Naive thymus-derived CD4-positive, alpha-beta T cell (primary cell): ENCODE measurements around the gene KCNA1. TPM values are rescaled to one million over a fixed set of nuclear protein-coding genes. Genes with fewer than 3 reads are reported as not detected.

Experiments used
- ATAC-seq: fragments of 150-1000 bp; cut with Tn5 transposase; 2 replicates; pipeline ENCODE4 v1.10.0; 2021; ENCODE audit warnings: mild to moderate bottlenecking, moderate library complexity
- CTCF ChIA-PET: fragments of 350-600 bp; sonication (Branson Sonifier 250); formaldehyde crosslinking; loops from one replicate; lab custom pipeline; 2021; ENCODE audit warnings: antibody characterized with exemption; lab: Charles Lee
- POLR2A ChIA-PET: fragments of 350-600 bp; sonication (Branson Sonifier 250); formaldehyde crosslinking; loops from one replicate; lab custom pipeline; 2021; ENCODE audit warnings: antibody characterized with exemption, inconsistent platforms; lab: Charles Lee
- DNase-seq, 9 donors: peaks; one replicate each; pipeline versions ENCODE4 v3.0.0 to v3.0.0-alpha.2; 2020 to 2022; ENCODE audit warnings: mixed read lengths in 1 of 9
- H3K27ac ChIP-seq: one replicate; pipeline ENCODE4 v1.7.0; 2013; ENCODE audit warnings: mild to moderate bottlenecking, low read depth, low read length, moderate library complexity
- H3K27me3 ChIP-seq, 2 donors: one replicate each; pipeline ENCODE4 v1.7.0; 2013; ENCODE audit warnings: low read length in 2 of 2, mild to moderate bottlenecking in 2 of 2, moderate library complexity in 2 of 2; ENCODE audit not compliant: control insufficient read depth in 2 of 2, insufficient read depth in 2 of 2
- H3K36me3 ChIP-seq, 3 experiments: 1 replicate in 2 of 3; 2 replicates in 1 of 3; pipeline ENCODE4 v1.7.0; 2013; ENCODE audit warnings: low read length in 3 of 3, mild to moderate bottlenecking in 3 of 3, moderate library complexity in 1 of 3; ENCODE audit not compliant: insufficient read depth in 3 of 3, control insufficient read depth in 2 of 3
- H3K4me1 ChIP-seq, 2 donors: one replicate each; pipeline ENCODE4 v1.7.0; 2013; ENCODE audit warnings: low read length in 2 of 2, mild to moderate bottlenecking in 2 of 2, moderate library complexity in 1 of 2; ENCODE audit not compliant: control insufficient read depth in 2 of 2, insufficient read depth in 2 of 2
- H3K4me3 ChIP-seq: 2 replicates; pipeline ENCODE4 v1.7.0; 2013; ENCODE audit warnings: mild to moderate bottlenecking, low read length
- H3K9me3 ChIP-seq, 3 experiments: 1 replicate in 2 of 3; 2 replicates in 1 of 3; pipeline ENCODE4 v1.7.0; 2013; ENCODE audit warnings: low read length in 3 of 3; ENCODE audit not compliant: control insufficient read depth in 2 of 3
- H3K27ac Mint-ChIP-seq, 9 donors: one replicate each; pipeline ENCODE4 v1.8.0; 2020 to 2022; ENCODE audit warnings: mixed read lengths in 9 of 9, mild to moderate bottlenecking in 8 of 9, moderate library complexity in 5 of 9, inconsistent platforms in 2 of 9
- H3K27me3 Mint-ChIP-seq, 5 donors: one replicate each; pipeline ENCODE4 v1.8.0; 2021 to 2022; ENCODE audit warnings: mixed read lengths in 5 of 5, mild to moderate bottlenecking in 1 of 5
- H3K36me3 Mint-ChIP-seq, 5 donors: one replicate each; pipeline ENCODE4 v1.8.0; 2020 to 2022; ENCODE audit warnings: mixed read lengths in 5 of 5, mild to moderate bottlenecking in 3 of 5, inconsistent platforms in 1 of 5
- H3K4me1 Mint-ChIP-seq, 7 donors: one replicate each; pipeline ENCODE4 v1.8.0; 2020 to 2022; ENCODE audit warnings: mixed read lengths in 7 of 7, mild to moderate bottlenecking in 3 of 7, inconsistent platforms in 1 of 7
- H3K4me3 Mint-ChIP-seq, 10 donors: one replicate each; pipeline ENCODE4 v1.8.0; 2020 to 2022; ENCODE audit warnings: mild to moderate bottlenecking in 10 of 10, mixed read lengths in 10 of 10, moderate library complexity in 6 of 10, inconsistent platforms in 2 of 10
- H3K9me3 Mint-ChIP-seq, 11 donors: one replicate each; pipeline ENCODE4 v1.8.0; 2020 to 2022; ENCODE audit warnings: mixed read lengths in 11 of 11, mild to moderate bottlenecking in 4 of 11, inconsistent platforms in 1 of 11, moderate library complexity in 1 of 11
- intact Hi-C, 2 donors: fragments of 100-400 bp; cut with micrococcal nuclease; formaldehyde crosslinking; loops; one replicate each; pipeline ENCODE4 v1.15.1; 2023
- polyA plus RNA-seq, 2 donors: library from polyadenylated mRNA; unstranded; fragments of 300-500 nt; fragmentation: Illumina TruSeq; gene quantifications; one replicate each; pipeline ENCODE4 v1.2.3, GENCODE V29; 2021
- total RNA-seq, 6 experiments: library from RNA in 5 of 6; stranded (reverse) in 5 of 6; gene quantifications; 1 replicate in 5 of 6; 2 replicates in 1 of 6; pipeline ENCODE4 v1.2.3 and lab custom pipeline; 2021 to 2026

The KCNA1 gene
- total and polyA plus RNA-seq, 7 experiments from 2014 or later, result not detected

DNA sequence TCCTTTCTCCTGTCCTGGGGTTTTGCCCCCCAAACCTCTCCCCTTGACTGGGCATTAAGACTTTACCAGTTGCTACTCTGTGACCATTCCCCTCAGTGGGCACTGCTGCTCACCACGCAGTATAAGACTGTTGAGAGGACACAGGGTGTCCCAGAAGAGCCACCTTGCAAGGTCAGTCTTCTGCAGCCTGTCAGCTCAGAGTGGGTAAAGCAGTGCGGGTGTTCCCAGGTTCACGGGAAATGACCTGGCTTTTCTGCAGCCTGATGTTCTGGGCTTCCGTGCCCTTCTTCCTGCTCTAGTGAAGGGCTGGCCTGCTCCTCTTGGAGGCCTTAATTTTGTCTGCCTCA lies 34.2 kb downstream of the KCNA1 start:
- peaks cover 0 to 3% (median 0%) of the 10 kb centered on the region in 7 donors for H3K4me1 Mint-ChIP-seq
- no peaks in the 10 kb centered on the region for H3K9me3 Mint-ChIP-seq
- no peaks in the 10 kb centered on the region for H3K9me3 ChIP-seq
- intact Hi-C loops, result no loop called here
- DNase-seq, result no peak
- no peaks in the 10 kb centered on the region for H3K4me1 ChIP-seq
- no peak for ATAC-seq
- peaks cover 0 to 8% (median 0%) of the 10 kb centered on the region in 5 donors for H3K27me3 Mint-ChIP-seq
- no peak overlapping the region for H3K4me3 ChIP-seq
- H3K4me3 Mint-ChIP-seq, result no peak overlapping the region
- no peak overlapping the region for H3K27ac ChIP-seq
- H3K36me3 Mint-ChIP-seq, result no peaks in the 10 kb centered on the region
- POLR2A ChIA-PET, result no interaction called here
- CTCF ChIA-PET, result no interaction called here
- H3K36me3 ChIP-seq, result no peaks in the 10 kb centered on the region
- no peaks in the 10 kb centered on the region for H3K27me3 ChIP-seq
- H3K27ac Mint-ChIP-seq, result no peak overlapping the region

DNA sequence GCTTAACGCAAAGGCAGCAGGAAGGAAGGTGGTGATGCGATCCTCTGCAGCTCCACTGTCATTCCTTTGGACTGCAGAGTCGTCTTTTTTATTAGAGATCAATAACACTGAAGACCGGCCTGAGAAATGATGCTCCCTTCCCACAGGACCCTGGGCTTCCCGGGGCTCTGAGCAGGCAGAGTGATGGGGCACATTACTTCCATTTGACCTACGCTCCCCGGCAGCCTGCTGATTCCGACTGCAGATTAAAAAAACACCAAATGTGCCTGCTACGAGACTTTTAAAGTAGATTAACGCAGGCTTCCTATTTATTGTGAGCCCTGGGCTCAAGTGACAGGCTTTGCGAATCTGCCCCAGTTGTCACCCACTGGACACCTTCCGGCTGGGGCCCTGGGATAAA lies 37.5 kb downstream of the KCNA1 start:
- no peak overlapping the region for H3K27ac ChIP-seq
- intact Hi-C loops, result no loop called here
- no peaks in the 10 kb centered on the region for H3K36me3 ChIP-seq
- ATAC-seq (no peak), DNase-seq (no peak)
- H3K36me3 Mint-ChIP-seq, result no peaks in the 10 kb centered on the region
- no peak overlapping the region for H3K27ac Mint-ChIP-seq
- peaks cover 5 to 22% (median 5%) of the 10 kb centered on the region in 5 donors for H3K27me3 Mint-ChIP-seq
- no peaks in the 10 kb centered on the region for H3K9me3 Mint-ChIP-seq
- peaks cover 0 to 3% (median 0%) of the 10 kb centered on the region in 7 donors for H3K4me1 Mint-ChIP-seq
- H3K4me3 Mint-ChIP-seq, result no peak overlapping the region
- ChIA-PET POLR2A (no interaction called here), CTCF (no interaction called here)
- H3K9me3 ChIP-seq, result no peaks in the 10 kb centered on the region
- no peaks in the 10 kb centered on the region for H3K4me1 ChIP-seq
- H3K27me3 ChIP-seq, result no peaks in the 10 kb centered on the region
- H3K4me3 ChIP-seq, result no peak overlapping the region

DNA sequence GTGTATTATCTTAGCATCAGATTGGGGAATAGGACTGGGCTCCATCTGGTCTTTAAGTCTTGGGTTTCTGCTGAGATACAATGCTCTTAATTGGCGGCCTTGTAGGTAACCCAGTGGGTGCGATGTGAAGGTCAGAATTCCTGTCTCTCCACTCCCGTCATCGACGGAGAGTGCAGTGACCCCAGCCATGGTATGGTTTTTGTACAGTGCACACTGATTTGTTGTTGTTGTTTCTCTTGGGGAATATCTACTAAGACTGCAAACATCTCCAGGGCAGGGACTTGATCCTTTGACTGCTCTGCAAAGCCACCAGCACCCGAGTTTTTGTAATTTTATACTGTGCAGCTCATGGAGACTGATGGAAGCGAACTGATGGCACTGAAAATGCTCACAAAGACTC lies 41.4 kb downstream of the KCNA1 start:
- H3K4me1 ChIP-seq, result no peaks in the 10 kb centered on the region
- CTCF ChIA-PET, result no interaction called here
- POLR2A ChIA-PET, result no interaction called here
- no peaks in the 10 kb centered on the region for H3K9me3 ChIP-seq
- Mint-ChIP-seq H3K4me3 (no peak overlapping the region), H3K36me3 (no peaks in the 10 kb centered on the region), H3K27ac (no peak overlapping the region), H3K27me3 (peaks cover 25 to 53% (median 29%) of the 10 kb centered on the region in 5 donors), H3K4me1 (peaks cover 0 to 3% (median 0%) of the 10 kb centered on the region in 7 donors), H3K9me3 (peaks cover 0 to 2% (median 0%) of the 10 kb centered on the region in 11 donors)
- no peak overlapping the region for H3K27ac ChIP-seq
- H3K4me3 ChIP-seq, result no peak overlapping the region
- intact Hi-C loops, result no loop called here
- no peaks in the 10 kb centered on the region for H3K27me3 ChIP-seq
- no peak for DNase-seq
- no peaks in the 10 kb centered on the region for H3K36me3 ChIP-seq
- no peak for ATAC-seq

DNA sequence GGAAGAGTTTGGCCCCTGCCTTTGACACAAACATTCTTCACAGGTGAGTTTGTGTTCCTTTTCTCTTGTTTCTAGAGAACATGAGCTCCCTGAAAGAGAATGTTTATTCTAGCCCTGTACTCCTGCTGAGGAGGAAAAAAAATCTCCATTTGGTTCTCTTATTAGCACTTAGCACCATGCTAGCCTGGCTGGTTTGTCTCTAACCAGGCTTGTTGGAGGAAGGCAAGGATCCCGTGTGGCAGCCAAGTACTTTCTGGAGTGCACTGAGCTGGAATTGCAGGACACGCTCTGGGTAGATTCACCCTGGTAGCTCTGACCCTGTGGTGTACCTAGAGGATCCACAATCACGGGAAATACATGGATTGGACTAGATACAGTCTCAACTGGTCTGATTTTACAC lies 41.9 kb downstream of the KCNA1 start:
- Mint-ChIP-seq H3K4me3 (no peak overlapping the region), H3K4me1 (peaks cover 0 to 3% (median 0%) of the 10 kb centered on the region in 7 donors), H3K36me3 (no peaks in the 10 kb centered on the region), H3K27me3 (peaks cover 27 to 58% (median 34%) of the 10 kb centered on the region in 5 donors), H3K9me3 (peaks cover 0 to 3% (median 0%) of the 10 kb centered on the region in 11 donors), H3K27ac (no peak overlapping the region)
- no peak for ATAC-seq
- no peaks in the 10 kb centered on the region for H3K4me1 ChIP-seq
- no peak for DNase-seq
- no peaks in the 10 kb centered on the region for H3K9me3 ChIP-seq
- H3K27ac ChIP-seq, result no peak overlapping the region
- ChIA-PET CTCF (no interaction called here), POLR2A (no interaction called here)
- intact Hi-C loops, result no loop called here
- no peaks in the 10 kb centered on the region for H3K36me3 ChIP-seq
- no peaks in the 10 kb centered on the region for H3K27me3 ChIP-seq
- H3K4me3 ChIP-seq, result no peak overlapping the region

DNA sequence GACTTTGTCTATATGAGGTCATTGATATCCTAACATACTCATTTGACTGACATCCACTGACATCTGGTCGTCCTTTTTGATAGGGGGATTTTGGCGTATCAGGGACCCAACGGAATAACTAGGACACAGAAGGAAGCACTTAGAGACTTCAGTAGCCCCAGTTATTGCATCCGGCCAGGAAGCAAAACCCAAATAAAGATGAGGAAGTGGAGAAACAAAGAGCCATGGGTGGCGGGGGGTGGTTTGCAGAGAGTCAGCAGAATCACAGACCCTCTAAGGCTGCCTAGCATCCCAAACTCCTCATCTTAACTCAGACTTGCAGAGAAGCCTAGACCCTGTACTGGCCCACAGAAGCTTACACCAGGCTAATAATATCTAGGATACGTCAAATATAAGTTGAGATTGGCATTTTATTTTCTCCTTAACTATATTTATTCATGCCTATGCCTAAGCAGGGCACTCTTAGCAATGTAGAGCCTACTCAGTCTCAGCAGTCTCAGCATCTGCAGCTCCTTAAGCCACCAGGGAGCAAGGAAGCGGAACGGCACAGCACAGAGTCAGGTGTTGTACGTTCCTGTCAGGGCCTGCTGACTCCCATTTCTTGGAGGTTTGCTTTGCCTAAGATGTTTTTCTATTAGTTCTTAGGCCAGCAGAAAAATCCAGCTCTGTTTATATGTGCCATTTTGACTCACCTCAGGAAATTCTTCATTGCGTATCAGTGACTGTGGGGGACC lies 45.1 kb downstream of the KCNA1 start:
- H3K27ac Mint-ChIP-seq, result no peak overlapping the region
- H3K4me3 Mint-ChIP-seq, result no peak overlapping the region
- intact Hi-C loops, result no loop called here
- H3K4me3 ChIP-seq, result no peak overlapping the region
- POLR2A ChIA-PET, result no interaction called here
- ATAC-seq (no peak), DNase-seq (no peak)
- peaks cover 32 to 73% (median 49%) of the 10 kb centered on the region in 5 donors for H3K27me3 Mint-ChIP-seq
- no peaks in the 10 kb centered on the region for H3K36me3 Mint-ChIP-seq
- CTCF ChIA-PET, result no interaction called here
- H3K4me1 ChIP-seq, result no peaks in the 10 kb centered on the region
- no peaks in the 10 kb centered on the region for H3K27me3 ChIP-seq
- no peaks in the 10 kb centered on the region for H3K36me3 ChIP-seq
- no peak overlapping the region for H3K27ac ChIP-seq
- H3K4me1 Mint-ChIP-seq, result peaks cover 0 to 3% (median 0%) of the 10 kb centered on the region in 7 donors
- H3K9me3 ChIP-seq, result no peaks in the 10 kb centered on the region
- H3K9me3 Mint-ChIP-seq, result peaks cover 0 to 3% (median 0%) of the 10 kb centered on the region in 11 donors

DNA sequence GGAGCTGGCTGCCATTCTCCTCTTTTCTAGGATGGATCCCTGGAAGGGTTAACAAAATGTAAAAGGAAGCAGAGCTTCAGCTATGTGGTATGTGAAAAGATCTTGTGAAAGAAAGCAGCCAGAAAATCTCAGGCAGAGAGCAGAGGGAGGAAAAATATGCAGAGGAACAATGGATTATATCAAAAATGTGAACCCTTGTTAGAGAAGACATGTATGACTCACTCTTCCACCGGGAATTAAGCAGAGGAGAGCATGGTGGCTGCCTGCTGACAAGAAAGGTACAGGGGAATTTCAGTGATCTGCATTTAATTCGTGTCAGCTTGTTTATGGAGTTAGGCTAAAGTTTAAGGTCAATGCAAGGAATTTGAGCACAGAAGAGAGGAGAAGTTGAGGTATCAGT lies 46.3 kb downstream of the KCNA1 start:
- no peak overlapping the region for H3K4me3 Mint-ChIP-seq
- no peaks in the 10 kb centered on the region for H3K27me3 ChIP-seq
- intact Hi-C loops, result no loop called here
- H3K27me3 Mint-ChIP-seq, result peaks cover 28 to 73% (median 48%) of the 10 kb centered on the region in 5 donors
- no peak for ATAC-seq
- ChIA-PET POLR2A (no interaction called here), CTCF (no interaction called here)
- DNase-seq, result no peak
- H3K4me1 ChIP-seq, result no peaks in the 10 kb centered on the region
- H3K27ac Mint-ChIP-seq, result no peak overlapping the region
- H3K36me3 ChIP-seq, result no peaks in the 10 kb centered on the region
- no peak overlapping the region for H3K4me3 ChIP-seq
- H3K9me3 Mint-ChIP-seq, result peaks cover 0 to 3% (median 0%) of the 10 kb centered on the region in 11 donors
- H3K36me3 Mint-ChIP-seq, result no peaks in the 10 kb centered on the region
- no peaks in the 10 kb centered on the region for H3K9me3 ChIP-seq
- H3K27ac ChIP-seq, result no peak overlapping the region
- H3K4me1 Mint-ChIP-seq, result peaks cover 0 to 3% (median 0%) of the 10 kb centered on the region in 7 donors

DNA sequence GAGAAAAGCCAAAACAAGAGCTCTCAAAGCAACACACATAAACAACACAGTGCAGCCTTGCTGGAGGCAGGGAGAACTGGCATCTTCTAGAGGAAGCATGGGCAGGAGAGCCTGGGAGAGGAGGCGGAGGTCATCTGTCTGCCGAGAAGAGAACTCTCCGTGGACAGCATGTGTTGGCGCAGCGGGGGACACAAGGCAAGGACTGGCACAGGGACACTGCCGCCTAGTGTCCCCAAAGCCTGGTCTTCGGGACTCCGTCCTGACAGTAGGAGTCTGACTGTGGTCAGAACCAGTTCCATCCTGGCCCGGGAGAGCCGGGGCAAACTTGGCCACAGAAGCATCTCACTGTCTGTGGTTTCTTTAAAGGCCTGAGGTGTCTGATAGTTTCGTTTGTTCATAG lies 47.3 kb downstream of the KCNA1 start:
- Histone ChIP-seq H3K4me1 (no peaks in the 10 kb centered on the region), H3K27ac (no peak overlapping the region), H3K9me3 (no peaks in the 10 kb centered on the region), H3K27me3 (no peaks in the 10 kb centered on the region), H3K4me3 (no peak overlapping the region), H3K36me3 (no peaks in the 10 kb centered on the region)
- peaks cover 0 to 3% (median 0%) of the 10 kb centered on the region in 7 donors for H3K4me1 Mint-ChIP-seq
- DNase-seq (no peak), ATAC-seq (no peak)
- H3K27ac Mint-ChIP-seq, result no peak overlapping the region
- ChIA-PET POLR2A (no interaction called here), CTCF (no interaction called here)
- no peak overlapping the region for H3K4me3 Mint-ChIP-seq
- peaks cover 28 to 72% (median 51%) of the 10 kb centered on the region in 5 donors for H3K27me3 Mint-ChIP-seq
- H3K9me3 Mint-ChIP-seq, result peaks cover 0 to 3% (median 0%) of the 10 kb centered on the region in 11 donors
- no peaks in the 10 kb centered on the region for H3K36me3 Mint-ChIP-seq
- intact Hi-C loops, result no loop called here
